Gastroesophageal sphincter (tissue), 3 donors: ENCODE results near the gene AMPD3.

Experiments used
- CTCF ChIP-seq, 4 experiments: fragments of 200-600 bp in 2 of 4; fragments of 450-650 bp in 2 of 4; sonication (generic) in 1 of 4; IDR thresholded peaks; one replicate each; pipeline ENCODE4 v1.5.1; 2017 to 2019; ENCODE audit warnings: antibody characterized with exemption in 4 of 4, mild to moderate bottlenecking in 2 of 4, moderate library complexity in 2 of 4
- EP300 ChIP-seq: sonication (generic); formaldehyde crosslinking; IDR thresholded peaks from one replicate; pipeline ENCODE4 v1.6.1; 2017; ENCODE audit warnings: antibody characterized with exemption, mild to moderate bottlenecking
- POLR2A ChIP-seq, 2 donors: fragments of 450-650 bp; IDR thresholded peaks; one replicate each; pipeline ENCODE4 v1.6.1; 2017; ENCODE audit warnings: antibody characterized with exemption in 2 of 2, mild to moderate bottlenecking in 2 of 2, moderate library complexity in 1 of 2
- POLR2AphosphoS5 ChIP-seq: sonication (generic); formaldehyde crosslinking; IDR thresholded peaks from one replicate; pipeline ENCODE4 v1.6.1; 2017; ENCODE audit warnings: antibody characterized with exemption

- TF ChIP-seq POLR2A (IDR thresholded peaks at IDR 0.05) (no peak), CTCF (IDR thresholded peaks at IDR 0.05) (no peak), EP300 (no peak), POLR2AphosphoS5 (no peak)
Measured at GRCh38 chr11:10474551-10474950, 19.5 kb downstream of the AMPD3 start.
